H9 (cell line): ENCODE measurements around the gene FBXO42. TPM values are rescaled to one million over a fixed set of nuclear protein-coding genes. Genes with fewer than 3 reads are reported as not detected.

Source experiments
- DNase-seq: peaks from one replicate; pipeline ENCODE4 v3.0.0-alpha.2; 2017
- H2AFZ ChIP-seq: one replicate; pipeline ENCODE4 v1.6.1; 2013; ENCODE audit warnings: mild to moderate bottlenecking, low read length, control low read depth, moderate library complexity
- H2AK5ac ChIP-seq: 2 replicates; pipeline ENCODE4 v1.6.1; 2013; ENCODE audit warnings: low read length, control low read depth, mixed read lengths; ENCODE audit not compliant: insufficient read length
- H2BK120ac ChIP-seq: one replicate; pipeline ENCODE4 v1.6.1; 2013; ENCODE audit warnings: low read depth, mild to moderate bottlenecking, low read length, control low read depth, inconsistent platforms; ENCODE audit not compliant: poor library complexity, severe bottlenecking
- H2BK12ac ChIP-seq: 2 replicates; pipeline ENCODE4 v1.6.1; 2013; ENCODE audit warnings: low read length, control low read depth, mixed read lengths, low read depth; ENCODE audit not compliant: insufficient read length
- H2BK15ac ChIP-seq: 2 replicates; pipeline ENCODE4 v1.6.1; 2013; ENCODE audit warnings: low read depth, low read length, control low read depth
- H2BK20ac ChIP-seq: one replicate; pipeline ENCODE4 v1.6.1; 2013; ENCODE audit warnings: low read depth, mild to moderate bottlenecking, low read length, control low read depth, inconsistent platforms; ENCODE audit not compliant: poor library complexity, severe bottlenecking
- H2BK5ac ChIP-seq: 2 replicates; pipeline ENCODE4 v1.6.1; 2013; ENCODE audit warnings: low read length, control low read depth, mixed read lengths; ENCODE audit not compliant: insufficient read length
- H3K14ac ChIP-seq: 2 replicates; pipeline ENCODE4 v1.6.1; 2013; ENCODE audit warnings: low read length, control low read depth; ENCODE audit not compliant: insufficient read depth
- H3K18ac ChIP-seq: 2 replicates; pipeline ENCODE4 v1.6.1; 2013; ENCODE audit warnings: low read depth, mild to moderate bottlenecking, mixed read lengths, low read length, control low read depth; ENCODE audit not compliant: insufficient read length
- H3K23ac ChIP-seq: 2 replicates; pipeline ENCODE4 v1.6.1; 2013; ENCODE audit warnings: low read length, control low read depth, mixed read lengths, low read depth; ENCODE audit not compliant: insufficient read length
- H3K23me2 ChIP-seq: 2 replicates; pipeline ENCODE4 v1.6.1; 2013; ENCODE audit warnings: low read depth, mild to moderate bottlenecking, mixed read lengths, low read length, control low read depth; ENCODE audit not compliant: insufficient read length, poor library complexity, severe bottlenecking
- H3K27ac ChIP-seq: 2 replicates; pipeline ENCODE4 v1.5.1; 2013; ENCODE audit warnings: low read length, control low read depth, mixed read lengths, low read depth; ENCODE audit not compliant: insufficient read length
- H3K27me3 ChIP-seq: 2 replicates; pipeline ENCODE4 v1.6.1; 2013; ENCODE audit warnings: low read length, control low read depth, inconsistent platforms; ENCODE audit not compliant: insufficient read depth
- H3K4ac ChIP-seq: 2 replicates; pipeline ENCODE4 v1.6.1; 2013; ENCODE audit warnings: low read depth, mild to moderate bottlenecking, control low read depth, inconsistent platforms, low read length, moderate library complexity
- H3K4me1 ChIP-seq: 2 replicates; pipeline ENCODE4 v1.6.1; 2013; ENCODE audit warnings: low read length, control low read depth, inconsistent platforms; ENCODE audit not compliant: insufficient read depth
- H3K4me2 ChIP-seq: 2 replicates; pipeline ENCODE4 v1.6.1; 2013; ENCODE audit warnings: low read length, control low read depth, mixed read lengths; ENCODE audit not compliant: insufficient read length, insufficient read depth
- H3K56ac ChIP-seq: 2 replicates; pipeline ENCODE4 v1.6.1; 2013; ENCODE audit warnings: low read depth, mild to moderate bottlenecking, mixed read lengths, low read length, control low read depth; ENCODE audit not compliant: insufficient read length
- H3K79me1 ChIP-seq: 2 replicates; pipeline ENCODE4 v1.6.1; 2013; ENCODE audit warnings: low read depth, mild to moderate bottlenecking, moderate library complexity, low read length, control low read depth, inconsistent platforms; ENCODE audit not compliant: insufficient read depth, poor library complexity, severe bottlenecking
- H3K79me2 ChIP-seq: 2 replicates; pipeline ENCODE4 v1.6.1; 2013; ENCODE audit warnings: low read length, control low read depth, inconsistent platforms; ENCODE audit not compliant: insufficient read depth
- H3K9ac ChIP-seq: 2 replicates; pipeline ENCODE4 v1.6.1; 2013; ENCODE audit warnings: low read length, control low read depth, mixed read lengths; ENCODE audit not compliant: insufficient read length; ENCODE audit errors: extremely low read depth
- H3K9me3 ChIP-seq: one replicate; pipeline ENCODE4 v1.6.1; 2013; ENCODE audit warnings: low read depth, low read length, inconsistent platforms; ENCODE audit not compliant: control insufficient read depth
- H3T11ph ChIP-seq: one replicate; pipeline ENCODE4 v1.6.1; 2013; ENCODE audit warnings: mild to moderate bottlenecking, low read length, control low read depth, inconsistent platforms
- H4K20me1 ChIP-seq: one replicate; pipeline ENCODE4 v1.6.1; 2013; ENCODE audit not compliant: control insufficient read depth, insufficient read length, insufficient read depth
- H4K5ac ChIP-seq: 2 replicates; pipeline ENCODE4 v1.6.1; 2013; ENCODE audit warnings: low read depth, mild to moderate bottlenecking, mixed read lengths, low read length, control low read depth; ENCODE audit not compliant: insufficient read length
- H4K8ac ChIP-seq: replicated peaks from 2 replicates; pipeline ENCODE4 v1.6.1; 2013; ENCODE audit warnings: low read length, control low read depth, mixed read lengths, low read depth; ENCODE audit not compliant: insufficient read length
- H4K91ac ChIP-seq: 2 replicates; pipeline ENCODE4 v1.6.1; 2013; ENCODE audit warnings: low read depth, mild to moderate bottlenecking, moderate library complexity, mixed read lengths, low read length, control low read depth; ENCODE audit not compliant: insufficient read length
- H3K27ac Mint-ChIP-seq, 3 experiments: 2 replicates in 2 of 3; 3 replicates in 1 of 3; pipeline ENCODE4 v1.8.0; 2020 to 2021; ENCODE audit warnings: mixed read lengths in 3 of 3, mild to moderate bottlenecking in 1 of 3, moderate library complexity in 1 of 3
- H3K27me3 Mint-ChIP-seq: 2 replicates; pipeline ENCODE4 v1.8.0; 2021; ENCODE audit warnings: low read depth, mild to moderate bottlenecking, moderate library complexity, mixed read lengths
- H3K36me3 Mint-ChIP-seq, 3 experiments: 2 replicates in 2 of 3; 3 replicates in 1 of 3; pipeline ENCODE4 v1.8.0; 2020 to 2021; ENCODE audit warnings: low read depth in 3 of 3, mixed read lengths in 3 of 3; ENCODE audit not compliant: insufficient read depth in 1 of 3
- H3K4me1 Mint-ChIP-seq, 2 experiments: 2 replicates each; pipeline ENCODE4 v1.8.0; 2020; ENCODE audit warnings: mixed read lengths in 2 of 2
- H3K4me3 Mint-ChIP-seq, 2 experiments: 2 replicates in 1 of 2; 3 replicates in 1 of 2; pipeline ENCODE4 v1.8.0; 2020 to 2021; ENCODE audit warnings: mild to moderate bottlenecking in 2 of 2, mixed read lengths in 2 of 2, moderate library complexity in 1 of 2
- H3K9me3 Mint-ChIP-seq, 2 experiments: 2 replicates in 1 of 2; 3 replicates in 1 of 2; pipeline ENCODE4 v1.8.0; 2020; ENCODE audit warnings: mild to moderate bottlenecking in 2 of 2, mixed read lengths in 2 of 2, moderate library complexity in 1 of 2
- CTCF ChIP-seq: fragments of 200-600 bp; sonication (generic); conservative IDR thresholded peaks from 3 replicates; pipeline ENCODE4 v1.8.0; 2021; ENCODE audit warnings: antibody characterized with exemption, mild to moderate bottlenecking
- WGBS: extraction: QIAGEN DNeasy Blood & Tissue Kit; methylation state at CpG from one replicate; pipeline ENCODE4 v1.1.7; 2013; ENCODE audit warnings: missing lambda C conversion rate, low lambda C conversion rate, mixed read lengths; ENCODE audit not compliant: insufficient read length; ENCODE audit errors: extremely low coverage; 5-methylcytosine and 5-hydroxymethylcytosine counted together
- total RNA-seq: library from RNA; stranded (reverse); gene quantifications from 2 replicates; pipeline ENCODE4 v1.2.1, GENCODE V29; 2021

The FBXO42 gene
- total RNA-seq, 1 experiment from 2014 or later = 17.4 TPM

GRCh38 chr1:16334655-16335340 lies 17.5 kb downstream of the FBXO42 start:
- H2BK12ac ChIP-seq = no peak overlapping the region
- Mint-ChIP-seq H3K27me3 (no peaks in the 10 kb centered on the region), H3K27ac (no peak overlapping the region), H3K36me3 (no peaks in the 10 kb centered on the region; a peak in 1 of 7 replicates), H3K4me1 (peaks cover 0 to 4% of the 10 kb centered on the region in 2 experiments; a peak in 2 of 4 replicates), H3K9me3 (no peaks in the 10 kb centered on the region), H3K4me3 (no peak overlapping the region)
- H2BK120ac ChIP-seq = no peak overlapping the region
- no peaks in the 10 kb centered on the region for H3K23me2 ChIP-seq
- H3K27ac ChIP-seq = no peak overlapping the region
- TF ChIP-seq CTCF = no peak
- no peak for DNase-seq
- no peak overlapping the region for H3K9ac ChIP-seq
- H3K4me1 ChIP-seq = no peaks in the 10 kb centered on the region
- no peaks in the 10 kb centered on the region for H3K9me3 ChIP-seq
- H4K20me1 ChIP-seq = no peaks in the 10 kb centered on the region
- no peaks in the 10 kb centered on the region; the same call in 1 of the 2 replicates for H3K79me2 ChIP-seq
- H2AFZ ChIP-seq = no peak overlapping the region
- no peak overlapping the region for H2AK5ac ChIP-seq
- no peak overlapping the region for H3T11ph ChIP-seq
- H2BK20ac ChIP-seq = no peak overlapping the region
- no peak overlapping the region for H3K18ac ChIP-seq
- no peak overlapping the region for H3K23ac ChIP-seq
- no peak overlapping the region for H2BK15ac ChIP-seq
- no peaks in the 10 kb centered on the region for H3K27me3 ChIP-seq
- peaks cover 11% of the 10 kb centered on the region for H3K79me1 ChIP-seq
- H3K14ac ChIP-seq = no peak overlapping the region
- no peak overlapping the region for H4K91ac ChIP-seq
- H3K4ac ChIP-seq = no peak overlapping the region
- no peak overlapping the region for H2BK5ac ChIP-seq
- H3K4me2 ChIP-seq = no peak overlapping the region
- WGBS = no CpG with 5 or more reads among the region's 7 CpGs
- no peak overlapping the region for H4K8ac ChIP-seq
- no peak overlapping the region for H4K5ac ChIP-seq
- no peak overlapping the region for H3K56ac ChIP-seq
